Endodermal cell (in vitro differentiated cells): ENCODE data around the gene TBC1D22B. TPM values are rescaled to one million over a fixed set of nuclear protein-coding genes. Genes with fewer than 3 reads are reported as not detected.
"Not testable (repeated sequence)": the region's sequence is repeated elsewhere in the genome, so short reads cannot be mapped to it uniquely, and the experiment has no call there.

ENCODE experiments used
- DNase-seq: peaks from one replicate; pipeline ENCODE4 v3.0.0-alpha.2; 2017
- H3K27ac ChIP-seq: 2 replicates; pipeline ENCODE4 v1.5.1; 2013; ENCODE audit warnings: mild to moderate bottlenecking, low read depth, low read length, moderate library complexity
- H3K27me3 ChIP-seq: 2 replicates; pipeline ENCODE4 v1.6.1; 2013; ENCODE audit warnings: mild to moderate bottlenecking, low read length, moderate library complexity; ENCODE audit not compliant: insufficient read depth, control insufficient read depth, poor library complexity, severe bottlenecking
- H3K36me3 ChIP-seq: 2 replicates; pipeline ENCODE4 v1.7.0; 2013; ENCODE audit warnings: mild to moderate bottlenecking, low read length, moderate library complexity; ENCODE audit not compliant: control insufficient read depth, insufficient read depth
- H3K4me1 ChIP-seq: one replicate; pipeline ENCODE4 v1.7.0; 2013; ENCODE audit warnings: low read length; ENCODE audit not compliant: control insufficient read depth, insufficient read depth
- H3K4me3 ChIP-seq: 2 replicates; pipeline ENCODE4 v1.5.1; 2013; ENCODE audit warnings: mild to moderate bottlenecking, low read length, moderate library complexity
- H3K9ac ChIP-seq: 2 replicates; pipeline ENCODE4 v1.6.1; 2013; ENCODE audit warnings: mild to moderate bottlenecking, low read length, moderate library complexity; ENCODE audit not compliant: poor library complexity, severe bottlenecking; ENCODE audit errors: extremely low read depth
- H3K9me3 ChIP-seq: 2 replicates; pipeline ENCODE4 v1.6.1; 2013; ENCODE audit warnings: mild to moderate bottlenecking, low read length, moderate library complexity; ENCODE audit not compliant: control insufficient read depth
- H3K27ac Mint-ChIP-seq: 2 replicates; pipeline ENCODE4 v1.8.0; 2020; ENCODE audit warnings: mixed read lengths
- H3K27me3 Mint-ChIP-seq: 2 replicates; pipeline ENCODE4 v1.8.0; 2021; ENCODE audit warnings: mild to moderate bottlenecking, mixed read lengths; ENCODE audit not compliant: insufficient read depth
- H3K36me3 Mint-ChIP-seq: 2 replicates; pipeline ENCODE4 v1.8.0; 2020; ENCODE audit warnings: low read depth, mixed read lengths
- H3K4me1 Mint-ChIP-seq: 2 replicates; pipeline ENCODE4 v1.8.0; 2020; ENCODE audit warnings: mixed read lengths
- H3K4me3 Mint-ChIP-seq: 2 replicates; pipeline ENCODE4 v1.8.0; 2020; ENCODE audit warnings: mild to moderate bottlenecking, moderate library complexity, mixed read lengths
- H3K9me3 Mint-ChIP-seq: 2 replicates; pipeline ENCODE4 v1.8.0; 2020; ENCODE audit warnings: mild to moderate bottlenecking, mixed read lengths
- WGBS, 2 experiments: methylation state at CpG; one replicate each; pipeline versions ENCODE4 v1.1.5 to v1.1.7; 2013; ENCODE audit warnings: missing lambda C conversion rate in 2 of 2, mixed read lengths in 1 of 2; ENCODE audit not compliant: insufficient coverage in 1 of 2, insufficient read length in 1 of 2; 5-methylcytosine and 5-hydroxymethylcytosine counted together
- total RNA-seq, 2 donors: library from RNA; stranded (reverse); fragmentation: NEBNext Ultra II Directional in 1 of 2; extraction: Animal tissue kit (Norgen Biotek cat#: 25700) in 1 of 2; gene quantifications; 2 replicates in 1 of 2; 3 replicates in 1 of 2; pipeline ENCODE4 v1.2.1, GENCODE V29; 2021
- TF ChIP-seq, protein P1 (sequence below): fragments of 200-600 bp; sonication (generic); conservative IDR thresholded peaks from 2 replicates; pipeline ENCODE4 v1.5.0; 2021; ENCODE audit warnings: antibody characterized with exemption, mild to moderate bottlenecking

TBC1D22B gene
- total RNA-seq, 2 donors from 2014 or later, result 13.8 to 20.1 TPM

DNA sequence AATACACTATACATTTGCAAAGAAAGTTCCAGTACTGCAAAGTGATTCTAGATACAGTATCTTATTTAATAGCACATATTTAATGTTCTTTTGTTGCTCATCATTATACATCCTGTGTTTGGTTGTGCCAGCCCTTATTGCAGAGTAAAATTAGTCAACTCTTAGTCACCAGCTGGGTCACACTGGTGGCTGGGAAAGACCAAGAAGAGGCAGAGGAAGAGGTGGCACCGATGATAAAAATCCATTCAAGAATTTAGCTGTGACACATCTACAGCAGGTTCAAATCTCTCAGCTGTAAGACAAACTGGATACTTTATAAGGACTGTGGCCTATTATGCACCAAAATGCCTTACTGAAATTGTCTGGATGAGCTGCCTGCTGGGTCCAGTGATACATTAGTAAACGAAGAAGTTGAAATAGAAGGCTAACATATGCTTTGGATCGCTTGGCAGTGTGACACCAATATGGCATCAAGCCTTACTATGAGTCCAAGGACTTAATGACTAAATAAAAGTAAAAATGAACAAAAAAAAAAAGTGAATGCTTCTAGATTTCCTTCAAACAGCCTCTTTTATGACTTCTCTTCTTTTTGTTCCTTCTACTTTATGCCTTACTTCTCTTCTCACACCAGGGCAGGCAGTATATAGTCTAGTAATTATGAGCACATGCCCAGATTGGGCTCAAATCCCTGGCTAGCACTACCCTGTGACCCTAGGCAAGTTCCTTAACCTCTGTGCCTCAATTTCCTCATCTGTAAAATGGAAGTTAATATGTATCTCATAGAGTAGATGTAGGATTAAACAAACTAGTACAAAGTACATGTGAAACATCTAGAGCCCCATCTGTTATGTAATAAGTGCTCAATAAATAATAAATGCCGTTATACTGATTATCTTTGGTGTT is 66.8 kb downstream of the TBC1D22B start:
- no peak overlapping the region for H3K27ac ChIP-seq
- no peak overlapping the region for H3K9ac ChIP-seq
- Mint-ChIP-seq H3K4me3 (no peak overlapping the region), H3K27ac (no peak overlapping the region), H3K9me3 (peaks cover 1% of the 10 kb centered on the region), H3K27me3 (no peaks in the 10 kb centered on the region), H3K36me3 (peaks cover 18% of the 10 kb centered on the region), H3K4me1 (peaks cover 15% of the 10 kb centered on the region)
- H3K36me3 ChIP-seq, result peaks cover 48% of the 10 kb centered on the region
- TF ChIP-seq, protein P1, sequence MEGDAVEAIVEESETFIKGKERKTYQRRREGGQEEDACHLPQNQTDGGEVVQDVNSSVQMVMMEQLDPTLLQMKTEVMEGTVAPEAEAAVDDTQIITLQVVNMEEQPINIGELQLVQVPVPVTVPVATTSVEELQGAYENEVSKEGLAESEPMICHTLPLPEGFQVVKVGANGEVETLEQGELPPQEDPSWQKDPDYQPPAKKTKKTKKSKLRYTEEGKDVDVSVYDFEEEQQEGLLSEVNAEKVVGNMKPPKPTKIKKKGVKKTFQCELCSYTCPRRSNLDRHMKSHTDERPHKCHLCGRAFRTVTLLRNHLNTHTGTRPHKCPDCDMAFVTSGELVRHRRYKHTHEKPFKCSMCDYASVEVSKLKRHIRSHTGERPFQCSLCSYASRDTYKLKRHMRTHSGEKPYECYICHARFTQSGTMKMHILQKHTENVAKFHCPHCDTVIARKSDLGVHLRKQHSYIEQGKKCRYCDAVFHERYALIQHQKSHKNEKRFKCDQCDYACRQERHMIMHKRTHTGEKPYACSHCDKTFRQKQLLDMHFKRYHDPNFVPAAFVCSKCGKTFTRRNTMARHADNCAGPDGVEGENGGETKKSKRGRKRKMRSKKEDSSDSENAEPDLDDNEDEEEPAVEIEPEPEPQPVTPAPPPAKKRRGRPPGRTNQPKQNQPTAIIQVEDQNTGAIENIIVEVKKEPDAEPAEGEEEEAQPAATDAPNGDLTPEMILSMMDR, result no peak
- peaks cover 14% of the 10 kb centered on the region for H3K4me1 ChIP-seq
- no peak overlapping the region for H3K4me3 ChIP-seq
- H3K27me3 ChIP-seq, result no peaks in the 10 kb centered on the region
- no peaks in the 10 kb centered on the region for H3K9me3 ChIP-seq
- DNase-seq, result no peak
- 68 to 88% methylated on average over 3 to 4 of the region's 4 CpGs for WGBS, 2 experiments

DNA sequence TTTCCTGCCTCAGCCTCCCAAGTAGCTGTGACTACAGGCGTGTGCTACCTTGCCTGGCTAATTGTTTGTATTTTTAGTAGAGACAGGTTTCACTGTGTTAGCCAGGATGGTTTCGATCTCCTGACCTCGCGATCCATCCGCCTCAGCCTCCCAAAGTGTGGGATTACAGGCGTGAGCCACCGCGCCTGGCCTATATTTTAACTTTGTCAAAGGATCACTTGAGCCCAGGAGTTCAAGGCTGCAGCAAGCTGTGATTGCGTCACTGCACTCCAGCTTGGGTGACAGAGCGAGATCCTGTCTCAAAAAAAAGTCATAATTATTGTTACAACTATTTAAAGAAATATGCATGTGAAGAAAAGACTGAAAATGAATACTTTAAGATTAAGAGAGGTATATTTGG is 72.8 kb downstream of the TBC1D22B start:
- not testable (repeated sequence) for H3K9me3 Mint-ChIP-seq, H3K4me1 ChIP-seq, H3K4me1 Mint-ChIP-seq, H3K27me3 ChIP-seq, H3K9me3 ChIP-seq, H3K27me3 Mint-ChIP-seq, H3K27ac ChIP-seq, H3K27ac Mint-ChIP-seq, H3K4me3 ChIP-seq, DNase-seq, H3K9ac ChIP-seq, H3K4me3 Mint-ChIP-seq
- peaks cover 39% of the 10 kb centered on the region for H3K36me3 Mint-ChIP-seq
- peaks cover 47% of the 10 kb centered on the region for H3K36me3 ChIP-seq
- WGBS, 2 experiments, result 86 to 92% methylated on average over 9 to 10 of the region's 10 CpGs

DNA sequence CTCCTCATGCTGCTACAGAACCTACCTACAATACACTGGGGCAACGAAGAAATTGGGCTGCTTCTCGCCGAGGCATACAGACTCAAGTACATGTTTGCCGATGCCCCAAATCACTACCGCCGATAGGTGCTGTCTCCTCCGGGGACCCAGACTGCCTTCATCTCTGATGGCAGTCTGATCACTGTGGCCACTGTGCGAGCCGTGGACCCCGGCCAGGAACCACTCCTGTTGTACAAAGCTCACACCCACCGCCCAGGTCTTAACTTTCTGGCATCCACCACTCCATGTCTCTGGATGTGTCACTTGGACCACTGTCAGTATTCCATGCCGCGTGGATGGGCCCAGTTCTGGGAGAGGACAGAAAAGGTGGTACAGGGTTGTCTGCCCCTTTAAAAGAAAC is 73.5 kb downstream of the TBC1D22B start:
- TF ChIP-seq, protein P1, result no peak
- no peak overlapping the region for H3K4me3 ChIP-seq

More for the DNA sequence above, 73.5 kb downstream of the TBC1D22B start:
- Mint-ChIP-seq H3K4me3 (no peak overlapping the region), H3K27ac (no peak overlapping the region), H3K36me3 (peaks cover 36% of the 10 kb centered on the region), H3K4me1 (no peaks in the 10 kb centered on the region), H3K9me3 (peaks cover 1% of the 10 kb centered on the region), H3K27me3 (no peaks in the 10 kb centered on the region)
- no peaks in the 10 kb centered on the region for H3K27me3 ChIP-seq
- no peaks in the 10 kb centered on the region for H3K9me3 ChIP-seq
- WGBS, 2 experiments, result 97 to 98% methylated on average over 12 to 13 of the region's 13 CpGs
- peaks cover 47% of the 10 kb centered on the region for H3K36me3 ChIP-seq
- no peak for DNase-seq
- H3K27ac ChIP-seq, result no peak overlapping the region
- H3K4me1 ChIP-seq, result no peaks in the 10 kb centered on the region
- H3K9ac ChIP-seq, result no peak overlapping the region
